Coronary artery (tissue), 2 donors: ENCODE data around the gene WSCD2.

Experiments
- DNase-seq: peaks from one replicate; pipeline ENCODE4 v3.0.0-alpha.2; 2017; ENCODE audit warnings: low spot score
- H3K27ac ChIP-seq, 2 donors: fragments of 200-600 bp; sonication (generic); one replicate each; pipeline ENCODE4 v1.5.1; 2016 to 2019
- H3K4me3 ChIP-seq: fragments of 200-600 bp; sonication (generic); 2 replicates; pipeline ENCODE4 v1.5.1; 2016; ENCODE audit warnings: mild to moderate bottlenecking, moderate library complexity
- CTCF ChIP-seq: fragments of 200-600 bp; sonication (generic); IDR thresholded peaks from one replicate; pipeline ENCODE4 v1.5.1; 2019; ENCODE audit warnings: antibody characterized with exemption

The WSCD2 gene

GRCh38 chr12:108133482-108133881 is 4.4 kb downstream of the WSCD2 start:
- DNase-seq: no peak
- Histone ChIP-seq H3K27ac (no peak overlapping the region), H3K4me3 (no peak overlapping the region)
- TF ChIP-seq CTCF: no peak

GRCh38 chr12:108134744-108135143 is 5.7 kb downstream of the WSCD2 start:
- Histone ChIP-seq H3K4me3 (no peak overlapping the region), H3K27ac (no peak overlapping the region)
- DNase-seq: no peak

GRCh38 chr12:108135627-108136026 is 6.5 kb downstream of the WSCD2 start:
- Histone ChIP-seq H3K27ac (no peak overlapping the region), H3K4me3 (no peak overlapping the region)
- no peak for DNase-seq
- TF ChIP-seq CTCF: no peak

More at GRCh38 chr12:108134744-108135143, 5.7 kb downstream of the WSCD2 start:
- no peak for TF ChIP-seq CTCF

GRCh38 chr12:108136697-108137096 is 7.6 kb downstream of the WSCD2 start:
- no peak overlapping the region for H3K4me3 ChIP-seq
- no peak overlapping the region for H3K27ac ChIP-seq
- DNase-seq: no peak
- no peak for TF ChIP-seq CTCF

GRCh38 chr12:108139454-108139853 is 10.4 kb downstream of the WSCD2 start:
- DNase-seq: no peak
- Histone ChIP-seq H3K4me3 (no peak overlapping the region), H3K27ac (no peak overlapping the region)
- no peak for TF ChIP-seq CTCF

- no peak for TF ChIP-seq CTCF
- no peak overlapping the region for H3K4me3 ChIP-seq
- no peak overlapping the region for H3K27ac ChIP-seq
- no peak for DNase-seq
Observed at GRCh38 chr12:108140501-108140900, 11.4 kb downstream of the WSCD2 start.

- no peak overlapping the region for H3K4me3 ChIP-seq
- no peak overlapping the region for H3K27ac ChIP-seq
- DNase-seq: no peak
- TF ChIP-seq CTCF: no peak
Observed at GRCh38 chr12:108141600-108142130, 12.6 kb downstream of the WSCD2 start.
